ENCODE data around the gene CFAP97D2.

- TF ChIP-seq, protein P1, sequence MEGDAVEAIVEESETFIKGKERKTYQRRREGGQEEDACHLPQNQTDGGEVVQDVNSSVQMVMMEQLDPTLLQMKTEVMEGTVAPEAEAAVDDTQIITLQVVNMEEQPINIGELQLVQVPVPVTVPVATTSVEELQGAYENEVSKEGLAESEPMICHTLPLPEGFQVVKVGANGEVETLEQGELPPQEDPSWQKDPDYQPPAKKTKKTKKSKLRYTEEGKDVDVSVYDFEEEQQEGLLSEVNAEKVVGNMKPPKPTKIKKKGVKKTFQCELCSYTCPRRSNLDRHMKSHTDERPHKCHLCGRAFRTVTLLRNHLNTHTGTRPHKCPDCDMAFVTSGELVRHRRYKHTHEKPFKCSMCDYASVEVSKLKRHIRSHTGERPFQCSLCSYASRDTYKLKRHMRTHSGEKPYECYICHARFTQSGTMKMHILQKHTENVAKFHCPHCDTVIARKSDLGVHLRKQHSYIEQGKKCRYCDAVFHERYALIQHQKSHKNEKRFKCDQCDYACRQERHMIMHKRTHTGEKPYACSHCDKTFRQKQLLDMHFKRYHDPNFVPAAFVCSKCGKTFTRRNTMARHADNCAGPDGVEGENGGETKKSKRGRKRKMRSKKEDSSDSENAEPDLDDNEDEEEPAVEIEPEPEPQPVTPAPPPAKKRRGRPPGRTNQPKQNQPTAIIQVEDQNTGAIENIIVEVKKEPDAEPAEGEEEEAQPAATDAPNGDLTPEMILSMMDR (IDR thresholded peaks at IDR 0.05): no peak
- TF ChIP-seq POLR2A (IDR thresholded peaks at IDR 0.05) (no peak), POLR2AphosphoS5 (IDR thresholded peaks at IDR 0.05; ENCODE audit: insufficient read depth in 1 of 2, low read depth in 1 of 2) (no peak)
Measured at GRCh38 chr13:114211446-114212157, 32.5 kb downstream of the CFAP97D2 start.

Data from vagina (tissue), 2 donors.